Right atrium auricular region (tissue), 2 donors: ENCODE data around the gene LRRC53. TPM values are rescaled to one million over a fixed set of nuclear protein-coding genes. Genes with fewer than 3 reads are reported as not detected.

Experiments
- DNase-seq: peaks from one replicate; pipeline ENCODE4 v3.0.0-alpha.2; 2019; ENCODE audit warnings: low spot score
- H3K27ac ChIP-seq, 2 donors: fragments of 200-600 bp; sonication (generic); 1 replicate in 1 of 2; 2 replicates in 1 of 2; pipeline ENCODE4 v1.5.1; 2016 to 2019
- H3K27me3 ChIP-seq, 2 donors: fragments of 200-600 bp; sonication (generic); one replicate each; pipeline versions ENCODE4 v1.5.1 to v1.6.0; 2017 to 2019
- H3K36me3 ChIP-seq: fragments of 200-600 bp; sonication (generic); one replicate; pipeline ENCODE4 v1.5.1; 2016
- H3K4me1 ChIP-seq, 2 donors: fragments of 200-600 bp; sonication (generic); one replicate each; pipeline versions ENCODE4 v1.5.1 to v1.6.0; 2017 to 2019
- H3K4me3 ChIP-seq, 2 donors: fragments of 200-600 bp; sonication (generic); 1 replicate in 1 of 2; 2 replicates in 1 of 2; pipeline ENCODE4 v1.5.1; 2017 to 2019; ENCODE audit warnings: mild to moderate bottlenecking in 1 of 2, moderate library complexity in 1 of 2
- H3K9me3 ChIP-seq, 2 donors: fragments of 200-600 bp; sonication (generic); one replicate each; pipeline ENCODE4 v1.5.1; 2019
- total RNA-seq, 2 donors: library from RNA; depleted of rRNA; stranded (reverse); fragments of >200 nt; gene quantifications; one replicate each; pipeline ENCODE4 v1.1.0, GENCODE V29; 2016
- TF ChIP-seq, protein P1 (sequence below), 2 donors: fragments of 200-600 bp; sonication (generic); IDR thresholded peaks; one replicate each; pipeline ENCODE4 v1.5.1; 2019; ENCODE audit warnings: antibody characterized with exemption in 2 of 2

LRRC53 gene
- total RNA-seq, 2 donors from 2014 or later = not detected

DNA sequence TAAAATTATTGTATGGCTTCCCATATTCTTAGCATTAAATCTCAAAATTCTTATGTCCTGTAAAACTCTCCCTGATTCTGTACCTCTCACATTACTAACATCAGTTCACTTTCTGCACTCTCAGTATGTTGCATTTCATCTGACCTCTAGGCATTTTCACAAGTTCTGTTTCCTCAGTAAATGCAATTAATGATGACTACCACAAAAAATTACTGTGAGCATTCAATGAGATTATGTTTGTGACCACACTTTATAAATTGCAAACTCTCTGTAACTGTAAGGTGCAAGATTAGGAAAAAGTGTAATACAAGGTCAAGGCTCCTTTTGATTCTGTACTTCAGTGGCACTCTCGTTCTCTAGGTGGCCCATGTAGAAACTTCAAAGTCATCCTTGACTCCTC, 60.4 kb downstream of the LRRC53 start:
- Histone ChIP-seq H3K9me3 (no peaks in the 10 kb centered on the region), H3K27me3 (no peaks in the 10 kb centered on the region), H3K4me3 (no peak overlapping the region), H3K36me3 (no peaks in the 10 kb centered on the region), H3K4me1 (no peaks in the 10 kb centered on the region), H3K27ac (no peak overlapping the region)
- no peak for DNase-seq
- TF ChIP-seq, protein P1, sequence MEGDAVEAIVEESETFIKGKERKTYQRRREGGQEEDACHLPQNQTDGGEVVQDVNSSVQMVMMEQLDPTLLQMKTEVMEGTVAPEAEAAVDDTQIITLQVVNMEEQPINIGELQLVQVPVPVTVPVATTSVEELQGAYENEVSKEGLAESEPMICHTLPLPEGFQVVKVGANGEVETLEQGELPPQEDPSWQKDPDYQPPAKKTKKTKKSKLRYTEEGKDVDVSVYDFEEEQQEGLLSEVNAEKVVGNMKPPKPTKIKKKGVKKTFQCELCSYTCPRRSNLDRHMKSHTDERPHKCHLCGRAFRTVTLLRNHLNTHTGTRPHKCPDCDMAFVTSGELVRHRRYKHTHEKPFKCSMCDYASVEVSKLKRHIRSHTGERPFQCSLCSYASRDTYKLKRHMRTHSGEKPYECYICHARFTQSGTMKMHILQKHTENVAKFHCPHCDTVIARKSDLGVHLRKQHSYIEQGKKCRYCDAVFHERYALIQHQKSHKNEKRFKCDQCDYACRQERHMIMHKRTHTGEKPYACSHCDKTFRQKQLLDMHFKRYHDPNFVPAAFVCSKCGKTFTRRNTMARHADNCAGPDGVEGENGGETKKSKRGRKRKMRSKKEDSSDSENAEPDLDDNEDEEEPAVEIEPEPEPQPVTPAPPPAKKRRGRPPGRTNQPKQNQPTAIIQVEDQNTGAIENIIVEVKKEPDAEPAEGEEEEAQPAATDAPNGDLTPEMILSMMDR (IDR thresholded peaks at IDR 0.05) = no peak

DNA sequence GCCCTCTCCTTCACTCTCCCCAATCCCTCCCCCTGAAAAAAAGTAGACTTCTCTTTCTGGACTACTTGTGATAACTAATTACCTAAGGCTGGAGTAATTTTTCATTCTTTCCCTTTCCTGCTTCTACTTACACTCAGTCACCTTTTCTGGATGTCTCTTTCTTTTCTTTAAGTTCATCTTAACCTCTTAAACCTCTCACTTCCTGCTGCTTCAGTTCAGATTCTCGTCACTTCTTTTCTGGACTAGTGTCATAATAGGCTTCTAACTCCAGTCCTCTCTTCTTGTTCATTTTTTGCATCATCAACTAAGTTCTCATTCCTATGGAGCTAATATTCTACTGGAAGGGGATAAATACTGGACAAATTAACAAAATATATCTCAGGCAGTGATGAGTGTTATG, 75.4 kb downstream of the LRRC53 start:
- H3K27me3 ChIP-seq = no peaks in the 10 kb centered on the region
- H3K27ac ChIP-seq = no peak overlapping the region
- H3K36me3 ChIP-seq = no peaks in the 10 kb centered on the region

DNA sequence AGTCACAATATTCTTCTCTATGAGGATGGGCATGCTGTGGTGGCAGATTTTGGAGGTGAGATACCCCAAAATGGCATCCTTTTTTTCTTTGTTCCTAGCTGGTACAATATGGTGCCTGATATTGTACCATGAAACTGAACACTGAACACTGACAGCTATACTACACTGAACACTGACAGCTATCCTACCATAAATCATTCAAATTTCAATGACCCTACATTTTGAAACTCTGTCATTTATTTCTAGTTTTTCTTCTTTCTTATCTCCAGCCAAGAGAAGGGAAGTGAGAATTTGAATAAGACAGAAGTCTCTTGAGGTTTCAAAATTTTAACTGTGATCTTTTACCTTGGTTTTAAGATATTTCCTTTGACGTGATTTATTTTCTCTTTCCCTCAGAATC, 76.3 kb downstream of the LRRC53 start:
- no peak for DNase-seq
- Histone ChIP-seq H3K4me1 (no peaks in the 10 kb centered on the region), H3K9me3 (no peaks in the 10 kb centered on the region), H3K4me3 (no peak overlapping the region), H3K36me3 (no peaks in the 10 kb centered on the region), H3K27ac (no peak overlapping the region), H3K27me3 (no peaks in the 10 kb centered on the region)
- TF ChIP-seq, protein P1 (IDR thresholded peaks at IDR 0.05) = no peak

More for the DNA sequence above, 75.4 kb downstream of the LRRC53 start:
- TF ChIP-seq, protein P1 (IDR thresholded peaks at IDR 0.05) = no peak
- Histone ChIP-seq H3K4me1 (no peaks in the 10 kb centered on the region), H3K4me3 (no peak overlapping the region), H3K9me3 (no peaks in the 10 kb centered on the region)
- DNase-seq = no peak

DNA sequence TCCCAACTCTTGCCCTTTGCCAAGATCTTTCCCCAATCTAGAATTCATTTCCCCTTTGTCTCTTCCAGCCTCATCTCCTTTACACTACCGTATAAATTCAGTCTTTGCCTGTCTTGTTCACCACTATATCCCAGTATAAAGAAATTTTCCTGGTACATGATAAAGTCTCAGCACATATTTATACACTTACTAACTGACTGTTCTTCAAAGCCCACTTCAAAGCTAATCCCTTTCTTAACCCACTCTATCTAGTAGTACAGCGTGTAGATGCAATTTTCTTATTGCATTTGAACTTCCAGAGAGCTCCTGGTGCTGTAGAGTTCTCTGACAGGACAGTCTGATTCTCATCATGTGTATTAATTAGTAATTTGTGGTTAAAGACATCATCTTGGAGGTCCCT, 78.1 kb downstream of the LRRC53 start:
- Histone ChIP-seq H3K4me1 (no peaks in the 10 kb centered on the region), H3K27ac (no peak overlapping the region), H3K9me3 (no peaks in the 10 kb centered on the region), H3K27me3 (no peaks in the 10 kb centered on the region), H3K36me3 (no peaks in the 10 kb centered on the region), H3K4me3 (no peak overlapping the region)
- TF ChIP-seq, protein P1 (IDR thresholded peaks at IDR 0.05) = no peak
- no peak for DNase-seq

DNA sequence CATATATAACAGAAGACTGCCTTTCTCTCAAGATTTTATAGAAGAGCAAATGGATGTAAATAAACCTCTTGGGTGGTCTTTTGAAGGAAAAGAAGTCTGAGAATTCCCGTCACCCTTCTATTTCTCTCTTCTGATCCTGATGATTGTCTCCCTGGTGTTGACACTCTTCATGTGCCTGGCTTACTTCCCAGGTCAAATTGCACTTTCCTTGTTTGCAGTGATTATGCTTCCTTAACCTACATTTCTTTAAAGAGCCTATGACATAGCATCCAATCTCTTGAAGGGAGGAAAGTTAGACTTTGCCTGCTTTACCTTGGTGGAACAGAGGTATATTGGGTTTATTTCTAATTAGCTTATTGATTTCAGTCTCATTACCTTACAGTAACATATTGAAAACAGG, 80.1 kb downstream of the LRRC53 start:
- Histone ChIP-seq H3K36me3 (no peaks in the 10 kb centered on the region), H3K4me1 (no peaks in the 10 kb centered on the region), H3K9me3 (no peaks in the 10 kb centered on the region), H3K27ac (no peak overlapping the region), H3K4me3 (no peak overlapping the region), H3K27me3 (no peaks in the 10 kb centered on the region)
- DNase-seq = no peak
- TF ChIP-seq, protein P1 (IDR thresholded peaks at IDR 0.05) = no peak

DNA sequence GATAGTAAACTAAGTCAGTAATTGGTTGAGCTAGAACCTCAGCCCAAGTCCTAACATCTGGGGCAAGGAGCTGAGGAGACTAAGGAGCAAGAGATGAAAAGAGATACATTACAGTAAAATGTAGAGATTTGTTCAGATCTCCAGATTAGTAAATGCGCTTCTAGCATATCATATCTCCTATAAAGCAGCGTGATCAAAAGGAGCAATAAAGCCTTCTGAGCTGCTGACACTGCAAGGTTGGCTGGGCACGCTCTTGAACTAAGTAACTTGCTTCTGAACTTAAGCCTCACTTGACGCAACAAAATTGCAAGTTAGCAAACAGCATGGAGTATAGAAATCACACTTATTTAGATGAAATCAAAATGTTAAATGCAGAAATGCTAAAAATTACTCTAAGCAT, 80.9 kb downstream of the LRRC53 start:
- no peak for DNase-seq
- Histone ChIP-seq H3K27ac (no peak overlapping the region), H3K36me3 (no peaks in the 10 kb centered on the region), H3K9me3 (no peaks in the 10 kb centered on the region), H3K4me3 (no peak overlapping the region), H3K27me3 (no peaks in the 10 kb centered on the region), H3K4me1 (peaks cover 0 to 5% of the 10 kb centered on the region in 2 donors)
- TF ChIP-seq, protein P1 (IDR thresholded peaks at IDR 0.05) = no peak
